Lower leg skin (tissue), 3 donors: ENCODE data around the gene SPRED2.

Experiments
- POLR2A ChIP-seq, 2 donors: fragments of 450-650 bp; IDR thresholded peaks; one replicate each; pipeline ENCODE4 v1.6.1; 2016 to 2017; ENCODE audit warnings: antibody characterized with exemption in 2 of 2, mild to moderate bottlenecking in 1 of 2, moderate library complexity in 1 of 2
- TF ChIP-seq, protein P1 (sequence below), 3 donors: fragments of 450-650 bp; IDR thresholded peaks; one replicate each; pipeline ENCODE4 v1.5.1; 2016; ENCODE audit warnings: antibody characterized with exemption in 3 of 3, mild to moderate bottlenecking in 3 of 3, moderate library complexity in 2 of 3

DNA sequence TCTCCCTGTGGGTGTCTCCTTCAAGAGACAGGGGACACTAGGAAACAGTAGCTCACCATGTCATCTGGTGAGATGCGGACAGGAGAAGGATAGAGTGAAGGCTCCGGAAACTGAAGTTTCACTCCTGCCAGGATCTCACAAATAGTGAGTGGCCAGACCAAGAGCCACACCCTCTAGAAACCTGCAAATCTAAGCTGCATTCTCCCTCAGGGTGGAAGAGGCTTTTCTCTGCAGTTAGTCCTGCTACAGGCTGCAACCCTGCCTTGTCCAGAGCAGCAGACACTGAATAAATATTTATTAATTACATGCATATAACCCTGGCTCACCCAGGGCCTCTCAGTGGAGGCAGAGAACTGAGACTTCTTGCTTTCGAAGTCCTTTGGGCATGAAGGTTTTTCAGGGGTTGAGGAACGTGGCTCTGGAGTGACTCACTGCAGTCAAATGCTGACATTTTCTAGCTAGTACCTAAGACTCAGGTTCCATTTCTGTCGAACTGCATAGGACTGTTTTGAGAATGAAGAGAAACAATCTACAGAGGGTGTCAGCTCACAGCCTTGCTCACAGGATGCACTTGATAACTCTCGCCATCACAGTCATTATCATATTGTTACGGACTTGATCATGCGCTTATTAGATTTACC, 117.5 kb downstream of the SPRED2 start:
- TF ChIP-seq POLR2A (IDR thresholded peaks at IDR 0.05), result no peak
- TF ChIP-seq, protein P1, sequence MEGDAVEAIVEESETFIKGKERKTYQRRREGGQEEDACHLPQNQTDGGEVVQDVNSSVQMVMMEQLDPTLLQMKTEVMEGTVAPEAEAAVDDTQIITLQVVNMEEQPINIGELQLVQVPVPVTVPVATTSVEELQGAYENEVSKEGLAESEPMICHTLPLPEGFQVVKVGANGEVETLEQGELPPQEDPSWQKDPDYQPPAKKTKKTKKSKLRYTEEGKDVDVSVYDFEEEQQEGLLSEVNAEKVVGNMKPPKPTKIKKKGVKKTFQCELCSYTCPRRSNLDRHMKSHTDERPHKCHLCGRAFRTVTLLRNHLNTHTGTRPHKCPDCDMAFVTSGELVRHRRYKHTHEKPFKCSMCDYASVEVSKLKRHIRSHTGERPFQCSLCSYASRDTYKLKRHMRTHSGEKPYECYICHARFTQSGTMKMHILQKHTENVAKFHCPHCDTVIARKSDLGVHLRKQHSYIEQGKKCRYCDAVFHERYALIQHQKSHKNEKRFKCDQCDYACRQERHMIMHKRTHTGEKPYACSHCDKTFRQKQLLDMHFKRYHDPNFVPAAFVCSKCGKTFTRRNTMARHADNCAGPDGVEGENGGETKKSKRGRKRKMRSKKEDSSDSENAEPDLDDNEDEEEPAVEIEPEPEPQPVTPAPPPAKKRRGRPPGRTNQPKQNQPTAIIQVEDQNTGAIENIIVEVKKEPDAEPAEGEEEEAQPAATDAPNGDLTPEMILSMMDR (IDR thresholded peaks at IDR 0.05), result no peak
